WTC11 (cell line): ENCODE measurements around the gene ERMAP.

ENCODE experiments used
- AFF4 ChIP-seq: sonication (generic); formaldehyde crosslinking; IDR thresholded peaks from 2 replicates; pipeline ENCODE4 v1.8.1; 2023; ENCODE audit warnings: mild to moderate bottlenecking, missing genetic modification reagents, borderline replicate concordance
- GABPB1 ChIP-seq: sonication (generic); formaldehyde crosslinking; IDR thresholded peaks from 2 replicates; pipeline ENCODE4 v1.8.1; 2023; ENCODE audit warnings: mild to moderate bottlenecking, missing genetic modification reagents

- TF ChIP-seq AFF4 (CRISPR knock-in tag) (no peak), GABPB1 (CRISPR knock-in tag) (no peak)
Measured at GRCh38 chr1:42844592-42845140, 27.7 kb downstream of the ERMAP start.
